ENCODE data around the gene TMEM37.

The TMEM37 gene

GRCh38 chr2:119481501-119482455 lies 50.1 kb downstream of the TMEM37 start:
- no peak for DNase-seq

GRCh38 chr2:119482481-119483394 lies 51.1 kb downstream of the TMEM37 start:
- no peak for DNase-seq

- DNase-seq: no peak
Measured at GRCh38 chr2:119483395-119483753, 51.7 kb downstream of the TMEM37 start.

- DNase-seq: no peak
Measured at GRCh38 chr2:119483896-119484718, 52.5 kb downstream of the TMEM37 start.

- no peak for DNase-seq
Measured at GRCh38 chr2:119484834-119485233, 53.2 kb downstream of the TMEM37 start.

- no peak for DNase-seq
Measured at GRCh38 chr2:119485336-119486110, 53.9 kb downstream of the TMEM37 start.

GRCh38 chr2:119486196-119486827 lies 54.7 kb downstream of the TMEM37 start:
- no peak for DNase-seq

- no peak for DNase-seq
Measured at GRCh38 chr2:119486886-119487285, 55.2 kb downstream of the TMEM37 start.

GRCh38 chr2:119487434-119488244 lies 56.0 kb downstream of the TMEM37 start:
- DNase-seq: no peak

All from cortex of kidney (tissue), 1 donor.